ENCODE measurements around the gene CEACAM8. TPM values are rescaled to one million over a fixed set of nuclear protein-coding genes. Genes with fewer than 3 reads are reported as not detected.

Gene CEACAM8
- total RNA-seq, 1 experiment from 2014 or later = not detected

GRCh38 chr19:42571116-42571515 is 23.6 kb downstream of the CEACAM8 start:
- no peaks in the 10 kb centered on the region for H3K4me1 Mint-ChIP-seq (ENCODE audit: insufficient read depth, unreplicated experiment)
- H3K4me3 Mint-ChIP-seq (ENCODE audit: unreplicated experiment) = no peak overlapping the region
- CTCF ChIA-PET = interaction anchor here (0.6 to 1.7 kb wide), 2 partner anchors 25 to 35 kb away, joined by 3 to 5 read pairs; no protein-coding TSS in a partner anchor
- intact Hi-C loops (cut with micrococcal nuclease) = no loop called here
- POLR2A ChIA-PET = no interaction called here
- H3K36me3 Mint-ChIP-seq (ENCODE audit: insufficient read depth, unreplicated experiment) = no peaks in the 10 kb centered on the region
- TF ChIP-seq CTCF (IDR thresholded peaks at IDR 0.05; ENCODE audit: unreplicated experiment) = no peak
- no peak overlapping the region for H3K27ac Mint-ChIP-seq (ENCODE audit: low read depth, unreplicated experiment)
- no peaks in the 10 kb centered on the region for H3K9me3 Mint-ChIP-seq (ENCODE audit: unreplicated experiment)
- no peak for DNase-seq (ENCODE audit: unreplicated experiment)
- peaks cover 68% of the 10 kb centered on the region for H3K27me3 Mint-ChIP-seq (ENCODE audit: insufficient read depth, unreplicated experiment)
- BruUV-seq (replicated peaks) = no TSS peak

- POLR2A ChIA-PET = no interaction called here
- peaks cover 61% of the 10 kb centered on the region for H3K27me3 Mint-ChIP-seq (ENCODE audit: insufficient read depth, unreplicated experiment)
- H3K36me3 Mint-ChIP-seq (ENCODE audit: insufficient read depth, unreplicated experiment) = no peaks in the 10 kb centered on the region
These were observed 25.5 kb downstream of the CEACAM8 start for GRCh38 chr19:42569193-42569592.

GRCh38 chr19:42568006-42568405 is 26.7 kb downstream of the CEACAM8 start:
- no peak for TF ChIP-seq CTCF (IDR thresholded peaks at IDR 0.05; ENCODE audit: unreplicated experiment)
- H3K36me3 Mint-ChIP-seq (ENCODE audit: insufficient read depth, unreplicated experiment) = peaks cover 6% of the 10 kb centered on the region
- peaks cover 4% of the 10 kb centered on the region for H3K4me1 Mint-ChIP-seq (ENCODE audit: insufficient read depth, unreplicated experiment)
- BruUV-seq (replicated peaks) = no TSS peak
- no peak overlapping the region for H3K4me3 Mint-ChIP-seq (ENCODE audit: unreplicated experiment)
- H3K27me3 Mint-ChIP-seq (ENCODE audit: insufficient read depth, unreplicated experiment) = peaks cover 49% of the 10 kb centered on the region
- intact Hi-C loops (cut with micrococcal nuclease) = no loop called here
- ChIA-PET POLR2A (no interaction called here), CTCF (interaction anchor here (0.5 to 3.9 kb wide), 6 partner anchors 29 to 732 kb away, joined by 3 to 31 read pairs (median 5); no protein-coding TSS in a partner anchor)
- DNase-seq (ENCODE audit: unreplicated experiment) = no peak
- no peak overlapping the region for H3K27ac Mint-ChIP-seq (ENCODE audit: low read depth, unreplicated experiment)
- no peaks in the 10 kb centered on the region for H3K9me3 Mint-ChIP-seq (ENCODE audit: unreplicated experiment)

More at GRCh38 chr19:42569193-42569592, 25.5 kb downstream of the CEACAM8 start:
- no peak for TF ChIP-seq CTCF (IDR thresholded peaks at IDR 0.05; ENCODE audit: unreplicated experiment)
- intact Hi-C loops (cut with micrococcal nuclease) = no loop called here
- no peak for DNase-seq (ENCODE audit: unreplicated experiment)
- Mint-ChIP-seq H3K4me1 (ENCODE audit: insufficient read depth, unreplicated experiment) (no peaks in the 10 kb centered on the region), H3K27ac (ENCODE audit: low read depth, unreplicated experiment) (no peak overlapping the region), H3K9me3 (ENCODE audit: unreplicated experiment) (no peaks in the 10 kb centered on the region), H3K4me3 (ENCODE audit: unreplicated experiment) (no peak overlapping the region)
- CTCF ChIA-PET = interaction anchor here (0.6 to 1.3 kb wide), 3 partner anchors 27 to 95 kb away, joined by 3 read pairs; partner anchors contain the start of gene CEACAM1
- no TSS peak for BruUV-seq (replicated peaks)

GRCh38 chr19:42567567-42567966 is 27.2 kb downstream of the CEACAM8 start:
- no peak overlapping the region for H3K4me3 Mint-ChIP-seq (ENCODE audit: unreplicated experiment)
- no peaks in the 10 kb centered on the region for H3K9me3 Mint-ChIP-seq (ENCODE audit: unreplicated experiment)
- ChIA-PET POLR2A (no interaction called here), CTCF (interaction anchor here (0.5 to 3.9 kb wide), 12 partner anchors 9 to 1609 kb away, joined by 3 to 31 read pairs (median 4); no protein-coding TSS in a partner anchor)
- BruUV-seq (replicated peaks) = no TSS peak
- peaks cover 6% of the 10 kb centered on the region for H3K36me3 Mint-ChIP-seq (ENCODE audit: insufficient read depth, unreplicated experiment)
- H3K27ac Mint-ChIP-seq (ENCODE audit: low read depth, unreplicated experiment) = no peak overlapping the region
- DNase-seq (ENCODE audit: unreplicated experiment) = no peak
- H3K4me1 Mint-ChIP-seq (ENCODE audit: insufficient read depth, unreplicated experiment) = peaks cover 4% of the 10 kb centered on the region
- TF ChIP-seq CTCF (IDR thresholded peaks at IDR 0.05; ENCODE audit: unreplicated experiment) = no peak
- intact Hi-C loops (cut with micrococcal nuclease) = no loop called here
- H3K27me3 Mint-ChIP-seq (ENCODE audit: insufficient read depth, unreplicated experiment) = peaks cover 45% of the 10 kb centered on the region

All from MCF 10A (cell line).